HepG2 (cell line): Measurements from ENCODE around the gene SETD1B. TPM values are rescaled to one million over a fixed set of nuclear protein-coding genes. Genes with fewer than 3 reads are reported as not detected.

Experiments
- ATAC-seq: fragments of 200-7000 bp; cut with Tn5 transposase; 3 replicates; pipeline ENCODE4 v1.9.1; 2020; ENCODE audit warnings: mild to moderate bottlenecking, moderate library complexity
- BruUV-seq: library from RNA; stranded (reverse); fragments of 400-500 nt; replicated peaks from 2 replicates; lab custom pipeline; 2021; lab: Mats Ljungman, UMichigan
- CTCF ChIA-PET: fragments of 300-600 bp; formaldehyde crosslinking; extraction: SDS; loops from one replicate; lab custom pipeline; 2021; ENCODE audit warnings: low total read pairs, inconsistent platforms, low intra/inter-chr PET ratio; lab: Yijun Ruan, JAX
- POLR2A ChIA-PET: fragments of 350-600 bp; sonication (Branson Sonifier 250); formaldehyde crosslinking; loops from one replicate; lab custom pipeline; 2020; ENCODE audit warnings: antibody characterized with exemption, inconsistent platforms; lab: Yijun Ruan, JAX
- DNase-seq: peaks from one replicate; pipeline ENCODE4 v3.0.0-alpha.2; 2015; ENCODE audit warnings: low spot score
- FAIRE-seq: peaks from 3 replicates; lab custom pipeline; 2011; peaks lifted over from hg19 to GRCh38; lab: Jason Lieb, UNC
- H2AFZ ChIP-seq: one replicate; pipeline ENCODE4 v1.6.1; 2011; ENCODE audit warnings: low read length, inconsistent platforms
- H3K27ac ChIP-seq: fragments of 300-600 bp; 3 replicates; pipeline ENCODE4 v1.8.0; 2011; ENCODE audit warnings: mixed run types, mild to moderate bottlenecking, mixed read lengths, low read length, inconsistent platforms; ENCODE audit not compliant: insufficient read depth; ENCODE audit errors: extremely low read length
- H3K27me3 ChIP-seq, 2 experiments: fragments of 200-600 bp in 1 of 2; 2 replicates in 1 of 2; 3 replicates in 1 of 2; pipeline versions ENCODE4 v1.6.0 to v1.8.0; 2011; ENCODE audit warnings: low read length in 2 of 2, mild to moderate bottlenecking in 2 of 2, moderate library complexity in 2 of 2, inconsistent platforms in 1 of 2; ENCODE audit not compliant: insufficient read depth in 2 of 2, control insufficient read depth in 1 of 2
- H3K36me3 ChIP-seq, 2 experiments: fragments of 200-600 bp in 1 of 2; replicated peaks in 1 of 2; 2 replicates in 1 of 2; 3 replicates in 1 of 2; pipeline versions ENCODE4 v1.5.1 to v1.8.0; 2011; ENCODE audit warnings: low read length in 2 of 2, inconsistent platforms in 1 of 2; ENCODE audit not compliant: insufficient read depth in 2 of 2, control insufficient read depth in 1 of 2
- H3K4me1 ChIP-seq: 2 replicates; pipeline ENCODE4 v1.5.1; 2012; ENCODE audit warnings: low read length, inconsistent platforms; ENCODE audit not compliant: insufficient read depth
- H3K4me2 ChIP-seq: 2 replicates; pipeline ENCODE4 v1.6.0; 2011; ENCODE audit warnings: low read depth, low read length, inconsistent platforms
- H3K4me3 ChIP-seq, 3 experiments: fragments of 200-600 bp in 1 of 3; sonication (generic), shearing (Covaris generic) in 1 of 3; replicated peaks in 1 of 3; 2 replicates each; pipeline ENCODE4 v1.5.1; 2011 to 2016; ENCODE audit warnings: low read length in 3 of 3, inconsistent platforms in 2 of 3, low read depth in 2 of 3, mild to moderate bottlenecking in 2 of 3, control low read depth in 1 of 3, mixed read lengths in 1 of 3; ENCODE audit not compliant: insufficient read depth in 1 of 3
- H3K79me2 ChIP-seq: one replicate; pipeline ENCODE4 v1.6.1; 2011; ENCODE audit warnings: low read length, inconsistent platforms; ENCODE audit not compliant: insufficient read depth
- H3K9ac ChIP-seq: 2 replicates; pipeline ENCODE4 v1.6.0; 2011; ENCODE audit warnings: mild to moderate bottlenecking, low read depth, low read length, inconsistent platforms; ENCODE audit not compliant: insufficient read depth
- H3K9me3 ChIP-seq: 2 replicates; pipeline ENCODE4 v1.5.1; 2012; ENCODE audit warnings: mild to moderate bottlenecking, low read length
- H4K20me1 ChIP-seq: 2 replicates; pipeline ENCODE4 v1.6.0; 2011; ENCODE audit warnings: inconsistent platforms, mild to moderate bottlenecking, low read length, moderate library complexity; ENCODE audit not compliant: insufficient read depth
- AGO1 ChIP-seq: fragments of 200-400 bp; formaldehyde crosslinking; IDR thresholded peaks from 2 replicates; pipeline ENCODE4 v1.6.1; 2017; ENCODE audit warnings: mild to moderate bottlenecking, low read depth, low read length, moderate library complexity; ENCODE audit not compliant: poor library complexity, severe bottlenecking
- NFRKB ChIP-seq: fragments of 450-650 bp; IDR thresholded peaks from 2 replicates; pipeline ENCODE4 v1.6.1; 2017
- RBFOX2 ChIP-seq: fragments of 200-400 bp; formaldehyde crosslinking; IDR thresholded peaks from 2 replicates; pipeline ENCODE4 v1.6.1; 2017; ENCODE audit warnings: low read depth, mild to moderate bottlenecking, low read length
- ZNF788 ChIP-seq: sonication (generic); formaldehyde crosslinking; IDR thresholded peaks from 2 replicates; pipeline ENCODE4 v1.5.0; 2020; ENCODE audit warnings: mild to moderate bottlenecking, missing genetic modification reagents, borderline replicate concordance
- WGBS: methylation state at CpG from one replicate; pipeline ENCODE4 v1.1.6; 2017; ENCODE audit warnings: low lambda C conversion rate; 5-methylcytosine and 5-hydroxymethylcytosine counted together
- in situ Hi-C: cut with HindIII; loops from 2 replicates; pipeline ENCODE4 v1.10.0; 2017; ENCODE audit warnings: low pct_unique_long_range_greater_than_20kb; ENCODE audit not compliant: extremely low pct_ligation_motif_present
- intact Hi-C: fragments of 100-400 bp; cut with micrococcal nuclease; formaldehyde crosslinking; loops from one replicate; pipeline ENCODE4 v1.10.0; 2022; ENCODE audit not compliant: unreplicated experiment
- polyA plus RNA-seq, 8 experiments: library from polyadenylated mRNA; depleted of rRNA in 3 of 8; stranded (reverse) in 7 of 8; unstranded in 1 of 8; fragments of >200 nt; fragmentation: Illumina TruSeq in 4 of 8; extraction: Trizol in 4 of 8; gene quantifications; 2 replicates each; pipeline versions ENCODE4 v1.2.1 to v1.2.3, GENCODE V29; 2011 to 2016; ENCODE audit warnings: low read depth in 4 of 8, missing spikeins in 1 of 8, mixed read lengths in 1 of 8; ENCODE audit not compliant: insufficient read depth in 1 of 8
- total RNA-seq, 5 experiments: library from RNA; depleted of rRNA; stranded (reverse); fragments of >200 nt; fragmentation: Illumina TruSeq; extraction: Trizol; gene quantifications; 2 replicates each; pipeline ENCODE4 v1.2.3, GENCODE V29; 2016; ENCODE audit warnings: low read depth in 1 of 5
- TF ChIP-seq, protein P1 (sequence below): sonication (generic); formaldehyde crosslinking; IDR thresholded peaks from 2 replicates; pipeline ENCODE4 v1.5.0; 2020; ENCODE audit warnings: mild to moderate bottlenecking, missing genetic modification reagents
- TF ChIP-seq, protein P2 (sequence below): sonication (generic); formaldehyde crosslinking; IDR thresholded peaks from 2 replicates; pipeline ENCODE4 v1.4.0; 2020; ENCODE audit warnings: mild to moderate bottlenecking, missing genetic modification reagents
- TF ChIP-seq, protein P3 (sequence below): sonication (generic); formaldehyde crosslinking; IDR thresholded peaks from 2 replicates; pipeline ENCODE4 v1.4.0; 2020; ENCODE audit warnings: mild to moderate bottlenecking, missing genetic modification reagents

The SETD1B gene
- total and polyA plus RNA-seq, 2 of the 13 experiments (the other 11 are each of a cell fraction or from before 2014, with no cell fraction given) = 1.1 to 1.4 TPM

- in situ Hi-C loops = no loop called here
- Histone ChIP-seq H3K79me2 (peaks cover 52% of the 10 kb centered on the region), H3K27ac (no peak overlapping the region), H3K36me3 (peaks cover 16 to 18% of the 10 kb centered on the region in 2 experiments; a peak in 3 of 5 replicates), H3K9ac (no peak overlapping the region), H3K4me1 (peaks cover 47% of the 10 kb centered on the region), H4K20me1 (0 out of 2 replicates have a peak, but pooled peaks cover 8% of the 10 kb centered on the region), H3K4me3 (no peak overlapping the region), H3K27me3 (no peaks in the 10 kb centered on the region; a peak in 1 of 5 replicates), H3K9me3 (no peaks in the 10 kb centered on the region), H3K4me2 (no peak overlapping the region), H2AFZ (no peak overlapping the region)
- ChIA-PET POLR2A (interaction anchor here (14.5 kb wide), 1 partner anchor 11 kb away, joined by 393 read pairs; the partner anchor contains the start of genes RHOF and SETD1B), CTCF (interaction anchor here (0.9 kb wide), 1 partner anchor 12 kb away, joined by 3 read pairs; no protein-coding TSS in a partner anchor)
- ATAC-seq = no peak
- no peak for FAIRE-seq
- no peak for TF ChIP-seq AGO1
- TF ChIP-seq, protein P1, sequence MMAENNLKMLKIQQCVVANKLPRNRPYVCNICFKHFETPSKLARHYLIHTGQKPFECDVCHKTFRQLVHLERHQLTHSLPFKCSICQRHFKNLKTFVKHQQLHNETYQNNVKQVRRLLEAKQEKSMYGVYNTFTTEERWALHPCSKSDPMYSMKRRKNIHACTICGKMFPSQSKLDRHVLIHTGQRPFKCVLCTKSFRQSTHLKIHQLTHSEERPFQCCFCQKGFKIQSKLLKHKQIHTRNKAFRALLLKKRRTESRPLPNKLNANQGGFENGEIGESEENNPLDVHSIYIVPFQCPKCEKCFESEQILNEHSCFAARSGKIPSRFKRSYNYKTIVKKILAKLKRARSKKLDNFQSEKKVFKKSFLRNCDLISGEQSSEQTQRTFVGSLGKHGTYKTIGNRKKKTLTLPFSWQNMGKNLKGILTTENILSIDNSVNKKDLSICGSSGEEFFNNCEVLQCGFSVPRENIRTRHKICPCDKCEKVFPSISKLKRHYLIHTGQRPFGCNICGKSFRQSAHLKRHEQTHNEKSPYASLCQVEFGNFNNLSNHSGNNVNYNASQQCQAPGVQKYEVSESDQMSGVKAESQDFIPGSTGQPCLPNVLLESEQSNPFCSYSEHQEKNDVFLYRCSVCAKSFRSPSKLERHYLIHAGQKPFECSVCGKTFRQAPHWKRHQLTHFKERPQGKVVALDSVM (CRISPR knock-in tag) = no peak
- WGBS = 95% methylated on average over 8 of the region's 8 CpGs
- intact Hi-C loops = no loop called here
- BruUV-seq = no TSS peak
- DNase-seq = no peak
Measured at GRCh38 chr12:121808623-121809022, 4.8 kb downstream of the SETD1B start.

GRCh38 chr12:121809712-121810116 lies 5.9 kb downstream of the SETD1B start:
- BruUV-seq = no TSS peak
- ChIA-PET POLR2A (interaction anchor here (14.5 kb wide), 1 partner anchor 12 kb away, joined by 393 read pairs; the partner anchor contains the start of genes RHOF and SETD1B), CTCF (interaction anchor here (4.5 kb wide), 1 partner anchor 15 kb away, joined by 89 read pairs; the partner anchor contains the start of gene RHOF)
- no peak overlapping the region for H2AFZ ChIP-seq
- DNase-seq (no peak), FAIRE-seq (no peak), ATAC-seq (no peak)
- H3K27me3 ChIP-seq = no peaks in the 10 kb centered on the region; a peak in 1 of 5 replicates
- WGBS = 98% methylated on average over 26 of the region's 27 CpGs
- no peak overlapping the region for H3K27ac ChIP-seq
- H3K36me3 ChIP-seq = peaks cover 19 to 22% of the 10 kb centered on the region in 2 experiments; a peak in 3 of 5 replicates
- peaks cover 49% of the 10 kb centered on the region for H3K4me1 ChIP-seq
- peaks cover 51% of the 10 kb centered on the region for H3K79me2 ChIP-seq
- in situ Hi-C loops = no loop called here
- H3K4me2 ChIP-seq = no peak overlapping the region
- no peaks in the 10 kb centered on the region for H3K9me3 ChIP-seq
- H3K4me3 ChIP-seq = no peak overlapping the region
- TF ChIP-seq ZNF788 (no peak), RBFOX2 (peak; percentile 6; the same call in 1 of the 2 replicates), NFRKB (no peak)
- TF ChIP-seq, protein P2, sequence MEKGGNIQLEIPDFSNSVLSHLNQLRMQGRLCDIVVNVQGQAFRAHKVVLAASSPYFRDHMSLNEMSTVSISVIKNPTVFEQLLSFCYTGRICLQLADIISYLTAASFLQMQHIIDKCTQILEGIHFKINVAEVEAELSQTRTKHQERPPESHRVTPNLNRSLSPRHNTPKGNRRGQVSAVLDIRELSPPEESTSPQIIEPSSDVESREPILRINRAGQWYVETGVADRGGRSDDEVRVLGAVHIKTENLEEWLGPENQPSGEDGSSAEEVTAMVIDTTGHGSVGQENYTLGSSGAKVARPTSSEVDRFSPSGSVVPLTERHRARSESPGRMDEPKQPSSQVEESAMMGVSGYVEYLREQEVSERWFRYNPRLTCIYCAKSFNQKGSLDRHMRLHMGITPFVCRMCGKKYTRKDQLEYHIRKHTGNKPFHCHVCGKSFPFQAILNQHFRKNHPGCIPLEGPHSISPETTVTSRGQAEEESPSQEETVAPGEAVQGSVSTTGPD (CRISPR knock-in tag) = no peak
- TF ChIP-seq, protein P3, sequence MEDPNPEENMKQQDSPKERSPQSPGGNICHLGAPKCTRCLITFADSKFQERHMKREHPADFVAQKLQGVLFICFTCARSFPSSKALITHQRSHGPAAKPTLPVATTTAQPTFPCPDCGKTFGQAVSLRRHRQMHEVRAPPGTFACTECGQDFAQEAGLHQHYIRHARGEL (CRISPR knock-in tag) = no peak
- intact Hi-C loops = no loop called here
- 0 out of 2 replicates have a peak, but pooled peaks cover 8% of the 10 kb centered on the region for H4K20me1 ChIP-seq
- no peak overlapping the region for H3K9ac ChIP-seq
